Lung (tissue), 12 donors: Measurements from ENCODE around the gene FOSL1. TPM values are rescaled to one million over a fixed set of nuclear protein-coding genes. Genes with fewer than 3 reads are reported as not detected.

Experiments
- ATAC-seq: fragments of 200-7000 bp; cut with Tn5 transposase; one replicate; pipeline ENCODE4 v1.9.1; 2020; ENCODE audit warnings: moderate number of reproducible peaks; ENCODE audit not compliant: insufficient read depth, low FRiP score
- DNase-seq, 3 donors: peaks; one replicate each; pipeline ENCODE4 v3.0.0-alpha.2; 2013 to 2017
- H3K27ac ChIP-seq, 2 donors: one replicate each; pipeline ENCODE4 v1.5.1; 2013; ENCODE audit warnings: mild to moderate bottlenecking in 2 of 2, moderate library complexity in 2 of 2, control low read depth in 1 of 2, inconsistent platforms in 1 of 2, low read depth in 1 of 2, low read length in 1 of 2
- H3K27me3 ChIP-seq, 3 donors: one replicate each; pipeline ENCODE4 v1.5.1; 2013; ENCODE audit warnings: low read length in 2 of 3; ENCODE audit not compliant: control insufficient read depth in 3 of 3, insufficient read depth in 3 of 3
- H3K36me3 ChIP-seq, 4 donors: one replicate each; pipeline ENCODE4 v1.5.1; 2013; ENCODE audit warnings: low read length in 4 of 4, mild to moderate bottlenecking in 1 of 4, moderate library complexity in 1 of 4; ENCODE audit not compliant: control insufficient read depth in 4 of 4, insufficient read depth in 4 of 4
- H3K4me1 ChIP-seq, 5 donors: one replicate each; pipeline ENCODE4 v1.5.1; 2013; ENCODE audit warnings: low read length in 5 of 5, mild to moderate bottlenecking in 2 of 5, moderate library complexity in 1 of 5; ENCODE audit not compliant: control insufficient read depth in 5 of 5, insufficient read depth in 5 of 5
- H3K4me3 ChIP-seq: one replicate; pipeline ENCODE4 v1.5.1; 2013; ENCODE audit warnings: mild to moderate bottlenecking, control low read depth, moderate library complexity
- H3K9ac ChIP-seq, 2 donors: one replicate each; pipeline ENCODE4 v1.5.1; 2013; ENCODE audit warnings: low read length in 2 of 2, control low read depth in 1 of 2; ENCODE audit not compliant: insufficient read depth in 1 of 2
- H3K9me3 ChIP-seq, 4 donors: one replicate each; pipeline ENCODE4 v1.5.1; 2013; ENCODE audit warnings: low read length in 3 of 4, mild to moderate bottlenecking in 1 of 4, moderate library complexity in 1 of 4; ENCODE audit not compliant: control insufficient read depth in 4 of 4, insufficient read depth in 3 of 4
- WGBS, 2 donors: extraction: QIAGEN DNeasy Blood & Tissue Kit; methylation state at CpG; one replicate each; pipeline ENCODE4 v1.1.7; 2013; 5-methylcytosine and 5-hydroxymethylcytosine counted together
- polyA plus RNA-seq, 2 donors: library from polyadenylated mRNA; stranded (reverse); fragments of 200-250 nt; gene quantifications; one replicate each; pipeline ENCODE4 v1.2.1, GENCODE V29; 2013
- total RNA-seq, 2 donors: library from RNA; depleted of rRNA in 1 of 2; stranded (reverse); fragments of >200 nt in 1 of 2; gene quantifications; one replicate each; pipeline ENCODE4 v1.2.1, GENCODE V29; 2014 to 2021
- TF ChIP-seq, protein P1 (sequence below): IDR thresholded peaks from 2 replicates; pipeline ENCODE4 v1.5.1; 2012; ENCODE audit warnings: mild to moderate bottlenecking; ENCODE audit errors: control extremely low read depth, extremely low read depth
- donor health status: control.
- donor health status: control.
- donor health status: Bipolar disorder and iron deficiency.
- donor health status: healthy.
- donor health status: DM: yes; HTN: yes; CAD: no.

Gene FOSL1
- total and polyA plus RNA-seq, 4 donors: 0.43 to 19.9 (median 15.3) TPM

- TF ChIP-seq, protein P1, sequence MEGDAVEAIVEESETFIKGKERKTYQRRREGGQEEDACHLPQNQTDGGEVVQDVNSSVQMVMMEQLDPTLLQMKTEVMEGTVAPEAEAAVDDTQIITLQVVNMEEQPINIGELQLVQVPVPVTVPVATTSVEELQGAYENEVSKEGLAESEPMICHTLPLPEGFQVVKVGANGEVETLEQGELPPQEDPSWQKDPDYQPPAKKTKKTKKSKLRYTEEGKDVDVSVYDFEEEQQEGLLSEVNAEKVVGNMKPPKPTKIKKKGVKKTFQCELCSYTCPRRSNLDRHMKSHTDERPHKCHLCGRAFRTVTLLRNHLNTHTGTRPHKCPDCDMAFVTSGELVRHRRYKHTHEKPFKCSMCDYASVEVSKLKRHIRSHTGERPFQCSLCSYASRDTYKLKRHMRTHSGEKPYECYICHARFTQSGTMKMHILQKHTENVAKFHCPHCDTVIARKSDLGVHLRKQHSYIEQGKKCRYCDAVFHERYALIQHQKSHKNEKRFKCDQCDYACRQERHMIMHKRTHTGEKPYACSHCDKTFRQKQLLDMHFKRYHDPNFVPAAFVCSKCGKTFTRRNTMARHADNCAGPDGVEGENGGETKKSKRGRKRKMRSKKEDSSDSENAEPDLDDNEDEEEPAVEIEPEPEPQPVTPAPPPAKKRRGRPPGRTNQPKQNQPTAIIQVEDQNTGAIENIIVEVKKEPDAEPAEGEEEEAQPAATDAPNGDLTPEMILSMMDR: no peak
- Histone ChIP-seq H3K36me3 (peaks cover 0 to 17% (median 14%) of the 10 kb centered on the region in 4 donors), H3K27me3 (no peaks in the 10 kb centered on the region), H3K27ac (no peak overlapping the region), H3K9me3 (no peaks in the 10 kb centered on the region), H3K9ac (no peak overlapping the region), H3K4me3 (no peak overlapping the region), H3K4me1 (peaks cover 0 to 6% (median 4%) of the 10 kb centered on the region in 5 donors)
- DNase-seq (no peak), ATAC-seq (no peak)
- WGBS, 2 donors: 69 to 81% methylated on average over 2 of the region's 2 CpGs
Observed at GRCh38 chr11:65925397-65925796, 25.2 kb upstream of the FOSL1 start.

DNA sequence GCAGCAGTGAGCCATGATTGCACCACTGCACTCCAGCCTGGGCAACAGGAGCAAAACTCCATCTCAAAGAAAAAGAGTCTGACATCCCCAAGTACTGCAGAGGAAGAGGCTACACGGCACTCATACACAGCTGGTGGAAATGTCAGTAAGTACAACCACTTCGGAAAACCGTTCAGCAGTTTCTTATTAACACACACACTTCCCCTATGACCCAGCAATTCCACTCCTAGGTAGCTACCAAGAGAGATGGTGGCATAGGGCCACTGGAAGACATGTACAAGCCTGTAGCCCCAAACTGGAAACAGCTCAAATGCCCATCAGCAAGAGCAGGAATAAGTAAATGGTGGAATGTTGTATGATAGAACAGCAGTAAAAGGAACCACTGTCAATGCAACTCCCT is 22.4 kb upstream of the FOSL1 start:
- Histone ChIP-seq H3K9ac (no peak overlapping the region), H3K36me3 (peaks cover 0 to 26% (median 14%) of the 10 kb centered on the region in 4 donors), H3K4me1 (peaks cover 6 to 18% (median 9%) of the 10 kb centered on the region in 5 donors), H3K27me3 (no peaks in the 10 kb centered on the region), H3K4me3 (no peak overlapping the region), H3K9me3 (no peaks in the 10 kb centered on the region), H3K27ac (no peak overlapping the region)
- TF ChIP-seq, protein P1: no peak
- ATAC-seq (no peak), DNase-seq (no peak)
- WGBS, 2 donors: 24 to 72% methylated on average over 3 of the region's 3 CpGs

- 94 to 97% methylated on average over 10 of the region's 10 CpGs for WGBS, 2 donors
- TF ChIP-seq, protein P1: no peak
- Histone ChIP-seq H3K9ac (no peak overlapping the region), H3K4me3 (no peak overlapping the region), H3K27ac (no peak overlapping the region), H3K4me1 (peaks cover 9 to 25% (median 16%) of the 10 kb centered on the region in 5 donors), H3K27me3 (no peaks in the 10 kb centered on the region), H3K9me3 (no peaks in the 10 kb centered on the region), H3K36me3 (peaks cover 0 to 32% (median 14%) of the 10 kb centered on the region in 4 donors)
- ATAC-seq (no peak), DNase-seq (no peak)
Observed at GRCh38 chr11:65921876-65922275, 21.7 kb upstream of the FOSL1 start.

GRCh38 chr11:65921033-65921555 is 20.9 kb upstream of the FOSL1 start:
- H3K27me3 ChIP-seq: no peaks in the 10 kb centered on the region
- ATAC-seq: no peak
- WGBS, 2 donors: 89 to 95% methylated on average over 12 of the region's 12 CpGs
- H3K36me3 ChIP-seq: peaks cover 0 to 34% (median 14%) of the 10 kb centered on the region in 4 donors
- H3K4me3 ChIP-seq: no peak overlapping the region
- no peak overlapping the region for H3K27ac ChIP-seq
- TF ChIP-seq, protein P1: no peak
- no peak for DNase-seq
- H3K9ac ChIP-seq: no peak overlapping the region
- peaks cover 9 to 27% (median 18%) of the 10 kb centered on the region in 5 donors for H3K4me1 ChIP-seq
- H3K9me3 ChIP-seq: no peaks in the 10 kb centered on the region
